Measurements from ENCODE around the gene CYB5RL. TPM values are rescaled to one million over a fixed set of nuclear protein-coding genes. Genes with fewer than 3 reads are reported as not detected.

Gene CYB5RL
- total and polyA plus RNA-seq, 2 of the 13 experiments (the other 11 are each of a cell fraction or from before 2014, with no cell fraction given): 3.7 to 5.0 TPM

GRCh38 chr1:54161495-54162168 is 38.2 kb downstream of the CYB5RL start (continued):
- TF ChIP-seq ARID3A (IDR thresholded peaks at IDR 0.05; ENCODE audit: low read depth, low read length) (no peak), ZKSCAN8 (CRISPR knock-in tag; IDR thresholded peaks at IDR 0.05; ENCODE audit: borderline replicate concordance) (0 out of 2 replicates have a peak, but pooled peaks have one; percentile 67), CEBPZ (IDR thresholded peaks at IDR 0.05; ENCODE audit: low read length) (no peak), ATM (IDR thresholded peaks at IDR 0.05; ENCODE audit: borderline replicate concordance) (no peak), IRF1 (CRISPR knock-in tag; IDR thresholded peaks at IDR 0.05; ENCODE audit: low read depth) (no peak)

- H3K9ac ChIP-seq (ENCODE audit: insufficient read depth, low read depth, low read length): no peak overlapping the region
- in situ Hi-C loops (cut with HindIII; ENCODE audit: extremely low pct_ligation_motif_present, low pct_unique_long_range_greater_than_20kb): no loop called here
- H4K20me1 ChIP-seq (ENCODE audit: insufficient read depth, low read length): no peaks in the 10 kb centered on the region
- FAIRE-seq (no peak), DNase-seq (ENCODE audit: low spot score) (no peak), ATAC-seq (peak; percentile 19)
- intact Hi-C loops (cut with micrococcal nuclease; ENCODE audit: unreplicated experiment): no loop called here
- POLR2A ChIA-PET: no interaction called here
- H3K27ac ChIP-seq (ENCODE audit: extremely low read length, insufficient read depth, low read length): no peak overlapping the region
- peak; percentile 57 for TF ChIP-seq TEAD3 (CRISPR knock-in tag; optimal IDR thresholded peaks at IDR 0.05; ENCODE audit: borderline replicate concordance)
- no peak for TF ChIP-seq FOSL2 (CRISPR knock-in tag; IDR thresholded peaks at IDR 0.05)
- CTCF ChIA-PET (ENCODE audit: low intra/inter-chr PET ratio, low total read pairs): no interaction called here
- H3K27me3 ChIP-seq (ENCODE audit: control insufficient read depth in 1 of 2, insufficient read depth in 2 of 2, low read length in 2 of 2): no peaks in the 10 kb centered on the region; a peak in 1 of 5 replicates
- 15% methylated on average over 3 of the region's 3 CpGs for WGBS (ENCODE audit: low lambda C conversion rate)
- no peak overlapping the region for H2AFZ ChIP-seq (ENCODE audit: low read length)
- no peaks in the 10 kb centered on the region for H3K36me3 ChIP-seq (replicated peaks in 1 of 2; ENCODE audit: control insufficient read depth in 1 of 2, insufficient read depth in 2 of 2, low read length in 2 of 2)
- no peaks in the 10 kb centered on the region for H3K9me3 ChIP-seq (ENCODE audit: low read length)
- H3K4me2 ChIP-seq (ENCODE audit: low read depth, low read length): 0 out of 2 replicates have a peak overlapping the region, but pooled peaks have one; percentile 9
- H3K4me1 ChIP-seq (ENCODE audit: insufficient read depth, low read length): peaks cover 34% of the 10 kb centered on the region
- no peak overlapping the region for H3K4me3 ChIP-seq (replicated peaks in 1 of 3; ENCODE audit: insufficient read depth in 1 of 3, low read depth in 2 of 3, low read length in 3 of 3)
- no peaks in the 10 kb centered on the region for H3K79me2 ChIP-seq (ENCODE audit: insufficient read depth, low read length)
- BruUV-seq (replicated peaks): no TSS peak
These were observed 39.5 kb downstream of the CYB5RL start for GRCh38 chr1:54160351-54160750.
